Lower leg skin (tissue), 4 donors: ENCODE measurements around the gene TYSND1. TPM values are rescaled to one million over a fixed set of nuclear protein-coding genes. Genes with fewer than 3 reads are reported as not detected.

Experiments used
- DNase-seq, 2 donors: peaks; one replicate each; pipeline ENCODE4 v3.0.0-alpha.2; 2019; ENCODE audit warnings: low spot score in 2 of 2
- H3K4me3 ChIP-seq: fragments of 200-600 bp; sonication (generic); 2 replicates; pipeline ENCODE4 v1.5.1; 2017; ENCODE audit warnings: mild to moderate bottlenecking, low read depth; ENCODE audit not compliant: poor library complexity, severe bottlenecking
- CTCF ChIP-seq, 3 donors: fragments of 450-650 bp; IDR thresholded peaks; one replicate each; pipeline ENCODE4 v1.5.1; 2016; ENCODE audit warnings: antibody characterized with exemption in 3 of 3, mild to moderate bottlenecking in 3 of 3, moderate library complexity in 2 of 3
- POLR2A ChIP-seq, 2 donors: fragments of 450-650 bp; IDR thresholded peaks; one replicate each; pipeline ENCODE4 v1.6.1; 2016 to 2017; ENCODE audit warnings: antibody characterized with exemption in 2 of 2, mild to moderate bottlenecking in 1 of 2, moderate library complexity in 1 of 2
- WGBS, 2 donors: methylation state at CpG; one replicate each; pipeline ENCODE4 v1.1.5; 2018; 5-methylcytosine and 5-hydroxymethylcytosine counted together
- intact Hi-C: fragments of 100-400 bp; cut with DNase I; formaldehyde crosslinking; loops from one replicate; pipeline ENCODE4 v1.15.0; 2023; ENCODE audit warnings: low total_unique reads
- total RNA-seq, 4 donors: library from RNA; depleted of rRNA; stranded (reverse); fragments of >200 nt; gene quantifications; one replicate each; pipeline ENCODE4 v1.1.0, GENCODE V29; 2016

The TYSND1 gene
- total RNA-seq, 4 donors from 2014 or later, result 39.8 to 47.4 (median 45.4) TPM

DNA sequence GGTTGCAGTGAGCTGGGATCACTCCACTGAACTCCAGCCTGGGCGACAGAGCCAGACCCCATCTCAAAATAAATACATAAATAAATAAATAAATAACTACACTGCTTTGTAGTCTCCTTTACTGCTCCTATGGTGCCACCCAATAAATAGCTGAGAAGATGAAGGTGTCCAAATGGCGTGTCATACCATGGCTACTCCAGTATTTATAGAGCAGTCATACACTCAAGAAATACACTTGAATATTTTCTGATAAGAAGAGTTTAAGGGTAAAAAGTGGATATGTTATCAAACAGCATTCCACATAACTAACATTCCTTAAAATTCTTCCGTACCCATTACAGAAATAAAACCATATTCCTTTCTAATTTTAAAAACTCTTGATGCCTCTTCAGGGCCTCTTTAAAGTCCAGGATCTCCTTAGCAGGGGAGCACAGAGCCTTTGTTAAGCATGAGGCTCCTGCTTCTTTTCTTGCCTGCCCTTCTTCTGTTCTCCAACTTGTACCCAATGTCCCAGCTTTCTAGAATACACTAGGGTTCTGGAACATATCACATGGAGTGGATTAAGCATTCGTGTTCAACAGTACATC, 31.7 kb upstream of the TYSND1 start:
- no peak overlapping the region for H3K4me3 ChIP-seq
- intact Hi-C loops, result no loop called here
- no peak for DNase-seq
- no peak for TF ChIP-seq CTCF (IDR thresholded peaks at IDR 0.05)
- no peak for TF ChIP-seq POLR2A (IDR thresholded peaks at IDR 0.05)
- WGBS, 2 donors, result 82 to 86% methylated on average over 4 of the region's 4 CpGs

DNA sequence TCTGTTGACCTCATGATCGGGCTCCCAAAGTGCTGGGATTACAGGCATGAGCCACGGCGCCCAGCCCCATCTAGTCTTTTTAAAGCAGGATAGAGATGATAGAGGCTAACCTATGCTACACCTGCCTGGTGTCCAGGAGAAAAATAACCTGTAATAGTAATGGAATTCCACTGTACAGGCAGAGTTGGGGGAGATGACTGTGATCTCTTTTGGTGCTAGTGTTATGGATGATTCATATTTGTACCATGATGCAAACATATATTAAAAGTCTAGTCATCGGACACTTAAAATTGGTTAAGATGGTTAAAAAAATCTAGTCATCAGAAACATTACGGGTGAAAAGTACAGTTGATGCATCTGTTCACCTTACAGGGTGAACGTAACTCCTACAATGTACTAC, 29.9 kb upstream of the TYSND1 start:
- no peak for TF ChIP-seq POLR2A (IDR thresholded peaks at IDR 0.05)
- TF ChIP-seq CTCF (IDR thresholded peaks at IDR 0.05), result no peak
- no peak for DNase-seq
- WGBS, 2 donors, result 88% methylated on average over 6 of the region's 6 CpGs
- intact Hi-C loops, result no loop called here
- H3K4me3 ChIP-seq, result no peak overlapping the region

DNA sequence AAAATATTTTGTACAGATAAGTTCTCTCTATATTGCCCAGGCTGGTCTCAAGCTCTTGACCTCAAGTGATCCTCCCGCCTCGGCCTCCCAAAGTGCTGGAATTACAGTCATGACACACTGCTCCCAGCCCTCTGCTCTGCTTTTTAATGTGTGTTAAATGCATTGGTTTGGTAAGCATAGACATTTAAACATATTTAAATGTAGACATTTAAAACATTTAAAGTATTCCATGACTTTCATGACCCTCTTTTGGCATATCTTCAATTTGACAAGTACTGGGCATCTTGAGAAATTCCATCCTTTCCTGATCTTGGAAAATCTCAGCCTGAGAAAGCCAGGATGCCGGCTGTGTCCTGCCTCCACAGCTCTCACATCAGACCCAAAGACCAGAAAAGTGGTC, 29.0 kb upstream of the TYSND1 start:
- intact Hi-C loops, result no loop called here
- WGBS, 2 donors, result 94 to 96% methylated on average over 3 of the region's 3 CpGs

DNA sequence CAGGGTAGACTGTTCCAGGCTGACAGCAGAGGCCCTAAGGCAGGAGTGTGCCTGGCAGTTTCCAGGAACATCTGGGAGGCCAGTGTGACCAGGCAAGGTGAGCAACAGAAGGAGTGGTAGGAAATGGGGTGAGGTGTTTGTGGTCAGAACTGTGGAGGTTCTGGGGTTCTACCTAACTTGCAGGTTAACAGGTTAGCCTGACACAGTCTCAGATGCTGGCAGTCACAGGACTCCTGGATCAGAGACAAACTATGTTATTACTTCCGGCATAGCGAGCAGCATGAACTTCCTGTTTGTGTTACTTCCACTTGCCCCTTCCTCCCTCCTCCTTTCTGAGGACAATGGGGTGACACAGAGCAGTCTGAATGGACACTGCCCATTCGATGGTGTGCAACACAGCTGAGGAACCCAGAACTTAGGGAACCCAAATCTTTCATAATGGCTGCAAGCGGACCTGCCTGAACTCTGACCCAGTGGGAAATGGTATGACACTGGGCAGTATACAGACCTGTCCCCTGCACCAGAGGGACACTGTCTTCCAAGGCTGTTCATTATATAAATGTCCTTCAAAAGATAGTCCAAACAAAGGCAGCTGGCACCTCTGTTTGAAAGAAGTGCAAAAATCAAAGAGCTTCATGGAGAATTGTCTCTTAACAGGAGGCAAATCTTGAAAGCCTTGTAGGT, 27.7 kb upstream of the TYSND1 start:
- intact Hi-C loops, result no loop called here
- 31 to 44% methylated on average over 4 of the region's 4 CpGs for WGBS, 2 donors
- no peak for DNase-seq
- TF ChIP-seq POLR2A (IDR thresholded peaks at IDR 0.05) (no peak), CTCF (IDR thresholded peaks at IDR 0.05) (no peak)
- H3K4me3 ChIP-seq, result no peak overlapping the region

More for the DNA sequence above, 29.0 kb upstream of the TYSND1 start:
- no peak overlapping the region for H3K4me3 ChIP-seq
- DNase-seq, result no peak
- no peak for TF ChIP-seq POLR2A (IDR thresholded peaks at IDR 0.05)
- TF ChIP-seq CTCF (IDR thresholded peaks at IDR 0.05), result no peak

DNA sequence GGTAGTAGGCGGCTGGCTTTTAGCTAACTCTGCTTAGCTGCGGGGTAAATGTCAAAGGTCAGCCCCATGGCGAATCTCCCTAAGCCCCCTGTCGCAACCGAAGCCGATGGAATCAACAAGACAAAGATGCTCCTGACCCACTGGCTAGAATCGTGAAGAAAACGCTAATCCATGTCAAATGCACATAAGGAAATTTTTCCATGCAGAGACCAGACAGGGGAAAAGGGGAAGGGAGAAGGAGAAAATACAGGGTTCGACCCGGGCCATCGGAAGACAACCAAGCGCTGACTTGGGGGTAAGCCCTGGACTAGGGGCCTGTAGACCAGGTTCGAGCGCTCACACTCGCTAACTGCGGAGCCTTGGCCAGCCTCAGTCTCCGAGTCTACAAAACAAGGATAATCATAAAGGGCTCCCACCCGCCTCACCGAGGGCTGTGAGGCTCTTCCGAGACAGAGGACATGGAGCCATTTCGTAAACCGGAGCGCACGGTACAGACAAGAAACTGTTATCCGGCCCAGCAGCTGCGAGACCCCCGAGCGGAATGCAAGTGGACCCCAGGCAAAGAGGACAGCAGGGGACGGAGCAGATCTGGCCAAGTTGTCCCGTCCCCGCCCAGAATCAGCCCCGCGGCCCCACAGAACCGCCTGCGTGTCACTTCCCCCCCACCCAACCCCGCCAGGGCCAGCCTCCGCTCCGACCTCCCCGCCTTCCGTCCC, 23.3 kb upstream of the TYSND1 start:
- WGBS, 2 donors, result 0 to 1% methylated on average over 28 of the region's 40 CpGs
- peak in 1 of 2 donors; percentile 45 for DNase-seq
- intact Hi-C loops, result no loop called here
- TF ChIP-seq POLR2A (IDR thresholded peaks at IDR 0.05), result no peak
- no peak for TF ChIP-seq CTCF (IDR thresholded peaks at IDR 0.05)
- H3K4me3 ChIP-seq, result peak overlapping the region; percentile 67
